Right atrium auricular region (tissue), 2 donors: Measurements from ENCODE around the gene ITGA6. TPM values are rescaled to one million over a fixed set of nuclear protein-coding genes. Genes with fewer than 3 reads are reported as not detected.

ENCODE experiments used
- DNase-seq: peaks from one replicate; pipeline ENCODE4 v3.0.0-alpha.2; 2019; ENCODE audit warnings: low spot score
- H3K27ac ChIP-seq, 2 donors: fragments of 200-600 bp; sonication (generic); 1 replicate in 1 of 2; 2 replicates in 1 of 2; pipeline ENCODE4 v1.5.1; 2016 to 2019
- H3K27me3 ChIP-seq, 2 donors: fragments of 200-600 bp; sonication (generic); one replicate each; pipeline versions ENCODE4 v1.5.1 to v1.6.0; 2017 to 2019
- H3K36me3 ChIP-seq: fragments of 200-600 bp; sonication (generic); one replicate; pipeline ENCODE4 v1.5.1; 2016
- H3K4me1 ChIP-seq, 2 donors: fragments of 200-600 bp; sonication (generic); one replicate each; pipeline versions ENCODE4 v1.5.1 to v1.6.0; 2017 to 2019
- H3K4me3 ChIP-seq, 2 donors: fragments of 200-600 bp; sonication (generic); 1 replicate in 1 of 2; 2 replicates in 1 of 2; pipeline ENCODE4 v1.5.1; 2017 to 2019; ENCODE audit warnings: mild to moderate bottlenecking in 1 of 2, moderate library complexity in 1 of 2
- H3K9me3 ChIP-seq, 2 donors: fragments of 200-600 bp; sonication (generic); one replicate each; pipeline ENCODE4 v1.5.1; 2019
- total RNA-seq, 2 donors: library from RNA; depleted of rRNA; stranded (reverse); fragments of >200 nt; gene quantifications; one replicate each; pipeline ENCODE4 v1.1.0, GENCODE V29; 2016
- TF ChIP-seq, protein P1 (sequence below), 2 donors: fragments of 200-600 bp; sonication (generic); IDR thresholded peaks; one replicate each; pipeline ENCODE4 v1.5.1; 2019; ENCODE audit warnings: antibody characterized with exemption in 2 of 2

The ITGA6 gene
- total RNA-seq, 2 donors from 2014 or later = 31.2 to 54.3 TPM

DNA sequence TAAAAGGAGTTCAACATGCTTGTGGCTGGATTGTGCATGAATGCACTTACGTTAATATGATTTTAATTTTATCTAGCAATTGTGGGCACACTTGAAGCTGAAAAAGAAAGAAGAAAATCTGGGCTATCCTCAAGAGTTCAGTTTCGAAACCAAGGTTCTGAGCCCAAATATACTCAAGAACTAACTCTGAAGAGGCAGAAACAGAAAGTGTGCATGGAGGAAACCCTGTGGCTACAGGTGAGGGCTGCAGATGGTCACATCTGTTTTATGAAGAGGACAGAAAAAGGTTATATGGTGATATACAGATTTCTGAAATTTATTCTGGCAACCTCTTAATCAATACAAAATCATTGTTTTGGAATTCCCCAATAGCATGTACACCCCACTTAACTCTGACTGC lies 57.3 kb downstream of the ITGA6 start:
- Histone ChIP-seq H3K36me3 (peaks cover 27% of the 10 kb centered on the region), H3K4me1 (peaks cover 0 to 18% of the 10 kb centered on the region in 2 donors), H3K27me3 (no peaks in the 10 kb centered on the region), H3K9me3 (no peaks in the 10 kb centered on the region), H3K27ac (no peak overlapping the region), H3K4me3 (no peak overlapping the region)
- no peak for DNase-seq
- TF ChIP-seq, protein P1, sequence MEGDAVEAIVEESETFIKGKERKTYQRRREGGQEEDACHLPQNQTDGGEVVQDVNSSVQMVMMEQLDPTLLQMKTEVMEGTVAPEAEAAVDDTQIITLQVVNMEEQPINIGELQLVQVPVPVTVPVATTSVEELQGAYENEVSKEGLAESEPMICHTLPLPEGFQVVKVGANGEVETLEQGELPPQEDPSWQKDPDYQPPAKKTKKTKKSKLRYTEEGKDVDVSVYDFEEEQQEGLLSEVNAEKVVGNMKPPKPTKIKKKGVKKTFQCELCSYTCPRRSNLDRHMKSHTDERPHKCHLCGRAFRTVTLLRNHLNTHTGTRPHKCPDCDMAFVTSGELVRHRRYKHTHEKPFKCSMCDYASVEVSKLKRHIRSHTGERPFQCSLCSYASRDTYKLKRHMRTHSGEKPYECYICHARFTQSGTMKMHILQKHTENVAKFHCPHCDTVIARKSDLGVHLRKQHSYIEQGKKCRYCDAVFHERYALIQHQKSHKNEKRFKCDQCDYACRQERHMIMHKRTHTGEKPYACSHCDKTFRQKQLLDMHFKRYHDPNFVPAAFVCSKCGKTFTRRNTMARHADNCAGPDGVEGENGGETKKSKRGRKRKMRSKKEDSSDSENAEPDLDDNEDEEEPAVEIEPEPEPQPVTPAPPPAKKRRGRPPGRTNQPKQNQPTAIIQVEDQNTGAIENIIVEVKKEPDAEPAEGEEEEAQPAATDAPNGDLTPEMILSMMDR (IDR thresholded peaks at IDR 0.05) = no peak

GRCh38 chr2:172488556-172488955 lies 61.2 kb downstream of the ITGA6 start:
- Histone ChIP-seq H3K27me3 (no peaks in the 10 kb centered on the region), H3K36me3 (peaks cover 38% of the 10 kb centered on the region), H3K4me1 (no peaks in the 10 kb centered on the region), H3K27ac (no peak overlapping the region), H3K9me3 (no peaks in the 10 kb centered on the region), H3K4me3 (no peak overlapping the region)
- TF ChIP-seq, protein P1 (IDR thresholded peaks at IDR 0.05) = no peak
- DNase-seq = no peak

GRCh38 chr2:172489681-172490080 lies 62.3 kb downstream of the ITGA6 start:
- H3K27me3 ChIP-seq = no peaks in the 10 kb centered on the region
- TF ChIP-seq, protein P1 (IDR thresholded peaks at IDR 0.05) = no peak
- H3K9me3 ChIP-seq = no peaks in the 10 kb centered on the region
- H3K36me3 ChIP-seq = peaks cover 38% of the 10 kb centered on the region
- no peaks in the 10 kb centered on the region for H3K4me1 ChIP-seq
- no peak for DNase-seq
- no peak overlapping the region for H3K4me3 ChIP-seq
- H3K27ac ChIP-seq = no peak overlapping the region

DNA sequence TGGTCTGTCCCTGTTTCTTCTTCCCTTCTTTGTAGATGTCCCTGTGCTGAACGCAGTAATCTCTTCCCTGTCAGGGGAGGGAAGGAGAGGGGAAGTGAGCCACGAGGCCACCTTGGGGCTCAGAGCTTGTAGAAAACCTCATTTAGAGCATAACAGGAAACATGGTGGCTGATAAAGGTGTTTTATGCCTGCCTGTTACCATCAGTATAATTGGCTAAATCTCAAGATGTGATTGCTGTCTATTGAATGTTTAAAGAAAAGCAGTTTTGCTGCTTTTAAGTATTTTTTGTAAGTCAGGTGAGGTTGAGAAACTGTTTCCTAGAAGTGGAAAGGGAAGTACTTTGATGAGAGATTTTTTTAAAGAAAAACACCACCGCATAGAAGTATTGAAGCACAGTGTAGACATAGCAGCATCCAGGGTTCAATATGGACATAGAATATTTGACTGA lies 68.8 kb downstream of the ITGA6 start:
- TF ChIP-seq, protein P1 (IDR thresholded peaks at IDR 0.05) = no peak
- peaks cover 11% of the 10 kb centered on the region for H3K36me3 ChIP-seq
- H3K9me3 ChIP-seq = no peaks in the 10 kb centered on the region
- no peaks in the 10 kb centered on the region for H3K4me1 ChIP-seq
- DNase-seq = no peak
- H3K27me3 ChIP-seq = no peaks in the 10 kb centered on the region
- no peak overlapping the region for H3K27ac ChIP-seq
- no peak overlapping the region for H3K4me3 ChIP-seq

- Histone ChIP-seq H3K4me3 (no peak overlapping the region), H3K9me3 (peaks cover 3 to 7% of the 10 kb centered on the region in 2 donors), H3K4me1 (no peaks in the 10 kb centered on the region), H3K27me3 (no peaks in the 10 kb centered on the region), H3K27ac (no peak overlapping the region), H3K36me3 (peaks cover 6% of the 10 kb centered on the region)
- no peak for DNase-seq
- TF ChIP-seq, protein P1 (IDR thresholded peaks at IDR 0.05) = no peak
Observed at GRCh38 chr2:172507199-172507598, 79.8 kb downstream of the ITGA6 start.

DNA sequence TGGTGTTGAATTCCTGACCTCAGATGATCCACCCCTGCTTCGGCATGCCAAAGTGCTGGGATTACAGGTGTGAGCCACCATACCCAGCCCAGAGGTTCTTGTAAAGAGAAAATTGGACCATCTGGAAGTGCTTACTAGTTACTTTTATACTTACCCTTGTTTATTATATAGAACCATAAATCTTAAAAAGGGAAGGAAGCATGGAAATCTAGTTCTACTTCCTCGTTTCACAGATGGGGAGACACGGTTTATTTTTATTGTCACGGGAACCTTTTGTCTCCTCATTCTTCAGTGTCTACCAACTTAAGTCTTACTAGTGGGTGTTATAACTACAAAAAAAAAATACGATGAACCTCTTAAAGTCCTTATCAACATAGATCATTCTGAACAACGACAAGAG lies 82.7 kb downstream of the ITGA6 start:
- no peak overlapping the region for H3K4me3 ChIP-seq
- DNase-seq = no peak
- no peaks in the 10 kb centered on the region for H3K4me1 ChIP-seq
- H3K9me3 ChIP-seq = peaks cover 13 to 20% of the 10 kb centered on the region in 2 donors
- TF ChIP-seq, protein P1 (IDR thresholded peaks at IDR 0.05) = no peak
- no peaks in the 10 kb centered on the region for H3K27me3 ChIP-seq
- H3K36me3 ChIP-seq = no peaks in the 10 kb centered on the region
- no peak overlapping the region for H3K27ac ChIP-seq
